ENCODE results near the gene SPINK4. TPM values are rescaled to one million over a fixed set of nuclear protein-coding genes. Genes with fewer than 3 reads are reported as not detected.
A peak's percentile ranks its signal among the peaks of the same experiment; 100 is the strongest.

The SPINK4 gene
- total RNA-seq, 1 experiment from 2014 or later: not detected

DNA sequence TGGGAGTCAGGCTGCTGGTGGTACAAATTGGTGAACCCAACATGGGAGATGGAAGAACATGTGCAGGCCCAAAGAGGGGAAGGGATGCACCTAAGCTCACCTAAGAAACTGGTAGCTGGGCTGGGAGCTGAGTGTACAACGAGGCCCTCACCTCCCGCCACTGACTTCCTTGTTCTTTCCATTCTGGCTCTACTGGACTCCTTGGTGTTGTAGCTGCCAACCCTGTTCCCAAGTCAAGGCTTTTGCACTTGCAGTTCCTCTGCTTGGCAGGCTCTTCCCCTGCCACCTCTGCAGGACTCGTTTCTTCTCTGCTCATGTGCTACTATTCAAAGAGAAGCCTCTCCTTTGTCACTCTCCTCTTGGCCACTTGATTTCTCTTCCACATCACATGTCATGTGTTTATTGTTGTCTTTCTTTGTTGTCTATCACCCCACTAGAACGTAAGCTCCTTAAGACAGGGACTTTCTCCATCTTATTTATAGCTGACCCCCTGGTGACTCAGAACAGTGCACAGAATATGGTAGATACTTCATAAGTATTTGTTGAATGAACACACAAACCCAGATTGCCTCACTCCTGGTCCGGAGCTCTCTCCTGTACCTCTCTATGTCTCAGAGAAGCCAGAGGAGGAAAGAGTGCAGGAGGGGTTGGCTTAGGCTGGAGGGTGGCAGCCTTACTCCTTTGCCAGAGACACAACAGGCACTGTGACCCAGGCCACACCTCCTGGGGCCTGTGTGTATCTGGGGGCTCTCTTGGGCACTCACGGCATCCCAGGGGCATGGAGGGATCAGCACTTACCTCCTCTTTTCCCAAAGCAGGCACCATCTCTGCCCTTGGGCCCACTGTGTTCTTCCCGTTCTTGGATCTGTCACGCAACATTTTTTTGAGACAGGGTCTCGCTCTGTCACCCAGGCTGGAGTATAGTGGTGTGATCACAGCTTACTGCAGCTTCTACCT lies 5.2 kb upstream of the SPINK4 start:
- H3K27me3 Mint-ChIP-seq (ENCODE audit: unreplicated experiment): no peaks in the 10 kb centered on the region
- BruUV-seq (replicated peaks): TSS peak; percentile 86
- peaks cover 16% of the 10 kb centered on the region for H3K36me3 Mint-ChIP-seq (ENCODE audit: insufficient read depth, unreplicated experiment)
- peaks cover 5% of the 10 kb centered on the region for H3K9me3 Mint-ChIP-seq (ENCODE audit: low read depth, unreplicated experiment)
- peaks cover 52% of the 10 kb centered on the region for H3K4me1 Mint-ChIP-seq (ENCODE audit: low read depth, unreplicated experiment)
- peak overlapping the region; percentile 90 for H3K27ac Mint-ChIP-seq (ENCODE audit: unreplicated experiment)
- CTCF ChIA-PET: interaction anchor here (0.9 to 1.4 kb wide), 4 partner anchors 68 to 389 kb away, joined by 3 read pairs; partner anchors contain the start of gene B4GALT1
- TF ChIP-seq, protein P1, sequence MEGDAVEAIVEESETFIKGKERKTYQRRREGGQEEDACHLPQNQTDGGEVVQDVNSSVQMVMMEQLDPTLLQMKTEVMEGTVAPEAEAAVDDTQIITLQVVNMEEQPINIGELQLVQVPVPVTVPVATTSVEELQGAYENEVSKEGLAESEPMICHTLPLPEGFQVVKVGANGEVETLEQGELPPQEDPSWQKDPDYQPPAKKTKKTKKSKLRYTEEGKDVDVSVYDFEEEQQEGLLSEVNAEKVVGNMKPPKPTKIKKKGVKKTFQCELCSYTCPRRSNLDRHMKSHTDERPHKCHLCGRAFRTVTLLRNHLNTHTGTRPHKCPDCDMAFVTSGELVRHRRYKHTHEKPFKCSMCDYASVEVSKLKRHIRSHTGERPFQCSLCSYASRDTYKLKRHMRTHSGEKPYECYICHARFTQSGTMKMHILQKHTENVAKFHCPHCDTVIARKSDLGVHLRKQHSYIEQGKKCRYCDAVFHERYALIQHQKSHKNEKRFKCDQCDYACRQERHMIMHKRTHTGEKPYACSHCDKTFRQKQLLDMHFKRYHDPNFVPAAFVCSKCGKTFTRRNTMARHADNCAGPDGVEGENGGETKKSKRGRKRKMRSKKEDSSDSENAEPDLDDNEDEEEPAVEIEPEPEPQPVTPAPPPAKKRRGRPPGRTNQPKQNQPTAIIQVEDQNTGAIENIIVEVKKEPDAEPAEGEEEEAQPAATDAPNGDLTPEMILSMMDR (IDR thresholded peaks at IDR 0.05; ENCODE audit: unreplicated experiment): no peak
- peak overlapping the region; percentile 8 for H3K4me3 Mint-ChIP-seq (ENCODE audit: low read depth, unreplicated experiment)
- intact Hi-C loops (cut with micrococcal nuclease; ENCODE audit: unreplicated experiment): no loop called here
- DNase-seq: no peak

DNA sequence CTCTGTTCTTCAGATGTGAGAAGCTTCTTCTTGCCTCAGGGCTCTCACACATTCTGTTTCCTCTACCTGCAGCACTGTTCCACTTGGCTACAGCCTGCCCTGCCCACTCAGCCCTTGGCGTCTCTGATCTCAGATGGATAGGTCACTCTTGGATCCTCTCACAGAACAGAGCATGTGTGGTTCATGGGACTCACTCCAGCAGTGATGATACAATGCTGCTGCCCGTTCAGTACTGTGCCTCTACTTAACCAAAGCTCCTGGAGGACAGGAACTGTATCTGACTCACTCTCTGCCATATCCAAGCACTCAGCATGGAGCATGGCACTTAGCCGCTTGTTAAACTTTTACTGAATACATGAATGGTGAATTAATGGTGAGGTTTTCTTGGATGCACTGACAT lies 3.4 kb upstream of the SPINK4 start:
- CTCF ChIA-PET: no interaction called here
- no peak for DNase-seq
- H3K27ac Mint-ChIP-seq (ENCODE audit: unreplicated experiment): no peak overlapping the region
- TF ChIP-seq, protein P1 (IDR thresholded peaks at IDR 0.05; ENCODE audit: unreplicated experiment): no peak
- no peaks in the 10 kb centered on the region for H3K27me3 Mint-ChIP-seq (ENCODE audit: unreplicated experiment)
- H3K36me3 Mint-ChIP-seq (ENCODE audit: insufficient read depth, unreplicated experiment): peaks cover 10% of the 10 kb centered on the region
- BruUV-seq (replicated peaks): no TSS peak
- intact Hi-C loops (cut with micrococcal nuclease; ENCODE audit: unreplicated experiment): no loop called here
- no peak overlapping the region for H3K4me3 Mint-ChIP-seq (ENCODE audit: low read depth, unreplicated experiment)
- peaks cover 51% of the 10 kb centered on the region for H3K4me1 Mint-ChIP-seq (ENCODE audit: low read depth, unreplicated experiment)
- H3K9me3 Mint-ChIP-seq (ENCODE audit: low read depth, unreplicated experiment): peaks cover 5% of the 10 kb centered on the region

DNA sequence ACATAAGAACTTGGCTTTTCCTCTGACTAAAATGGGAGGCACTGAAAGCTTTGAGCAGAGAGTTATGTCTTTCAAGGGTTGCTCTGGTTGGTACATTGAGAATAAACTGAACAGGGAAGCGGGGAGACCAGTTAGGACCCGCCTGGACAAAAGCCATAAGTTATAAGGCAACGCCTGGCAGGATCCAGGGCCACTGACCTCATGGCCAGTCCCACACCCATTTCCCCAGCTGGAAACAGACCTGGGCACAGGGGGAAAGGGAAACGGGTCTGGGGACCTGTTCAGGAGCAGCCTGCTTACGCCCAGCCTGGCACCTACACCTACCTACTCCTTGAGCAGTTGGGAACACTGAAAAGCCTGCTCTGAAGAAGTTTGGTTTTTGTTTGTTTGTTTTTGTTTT lies 1.3 kb downstream of the SPINK4 start:
- Mint-ChIP-seq H3K36me3 (ENCODE audit: insufficient read depth, unreplicated experiment) (no peaks in the 10 kb centered on the region), H3K4me1 (ENCODE audit: low read depth, unreplicated experiment) (peaks cover 9% of the 10 kb centered on the region), H3K27me3 (ENCODE audit: unreplicated experiment) (no peaks in the 10 kb centered on the region), H3K4me3 (ENCODE audit: low read depth, unreplicated experiment) (no peak overlapping the region), H3K27ac (ENCODE audit: unreplicated experiment) (no peak overlapping the region), H3K9me3 (ENCODE audit: low read depth, unreplicated experiment) (no peaks in the 10 kb centered on the region)
- no peak for DNase-seq
- TF ChIP-seq, protein P1 (IDR thresholded peaks at IDR 0.05; ENCODE audit: unreplicated experiment): no peak
- BruUV-seq (replicated peaks): no TSS peak
- CTCF ChIA-PET: no interaction called here
- intact Hi-C loops (cut with micrococcal nuclease; ENCODE audit: unreplicated experiment): no loop called here

DNA sequence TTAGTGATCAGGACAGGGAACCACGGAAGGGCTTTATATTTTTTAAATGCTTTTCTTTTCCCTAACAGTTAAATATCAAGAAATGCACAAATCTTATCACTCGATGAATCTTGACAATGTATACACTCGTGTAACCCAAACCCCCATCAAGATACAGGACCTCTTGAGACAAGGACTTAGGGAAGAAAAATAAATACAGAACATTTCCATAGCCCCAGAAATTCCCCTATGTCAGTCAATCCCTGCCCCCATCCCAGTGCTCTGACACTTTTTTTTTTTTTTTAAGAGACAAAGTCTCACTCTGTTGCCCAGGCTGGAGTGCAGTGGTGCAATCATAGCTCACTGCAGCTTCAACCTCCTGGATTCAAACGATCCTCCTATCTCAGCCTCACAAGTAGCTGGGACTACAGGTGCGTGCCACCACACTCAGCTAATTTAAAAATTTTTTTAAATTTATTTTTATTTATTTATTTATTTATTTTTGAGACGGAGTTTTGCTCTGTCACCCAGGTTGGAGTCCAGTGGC lies 2.7 kb downstream of the SPINK4 start:
- CTCF ChIA-PET: interaction anchor here (0.6 to 0.7 kb wide), 2 partner anchors 16 to 50 kb away, joined by 3 to 6 read pairs; no protein-coding TSS in a partner anchor
- H3K4me3 Mint-ChIP-seq (ENCODE audit: low read depth, unreplicated experiment): no peak overlapping the region

More for the DNA sequence above, 2.7 kb downstream of the SPINK4 start:
- Mint-ChIP-seq H3K4me1 (ENCODE audit: low read depth, unreplicated experiment) (peaks cover 9% of the 10 kb centered on the region), H3K36me3 (ENCODE audit: insufficient read depth, unreplicated experiment) (no peaks in the 10 kb centered on the region), H3K9me3 (ENCODE audit: low read depth, unreplicated experiment) (no peaks in the 10 kb centered on the region), H3K27ac (ENCODE audit: unreplicated experiment) (no peak overlapping the region), H3K27me3 (ENCODE audit: unreplicated experiment) (no peaks in the 10 kb centered on the region)
- intact Hi-C loops (cut with micrococcal nuclease; ENCODE audit: unreplicated experiment): no loop called here
- TF ChIP-seq, protein P1 (IDR thresholded peaks at IDR 0.05; ENCODE audit: unreplicated experiment): no peak
- no peak for DNase-seq
- no TSS peak for BruUV-seq (replicated peaks)
